ENCODE results near the gene FAM120A. TPM values are rescaled to one million over a fixed set of nuclear protein-coding genes. Genes with fewer than 3 reads are reported as not detected.

The FAM120A gene
- total RNA-seq, 1 experiment from 2014 or later: 98.2 TPM

DNA sequence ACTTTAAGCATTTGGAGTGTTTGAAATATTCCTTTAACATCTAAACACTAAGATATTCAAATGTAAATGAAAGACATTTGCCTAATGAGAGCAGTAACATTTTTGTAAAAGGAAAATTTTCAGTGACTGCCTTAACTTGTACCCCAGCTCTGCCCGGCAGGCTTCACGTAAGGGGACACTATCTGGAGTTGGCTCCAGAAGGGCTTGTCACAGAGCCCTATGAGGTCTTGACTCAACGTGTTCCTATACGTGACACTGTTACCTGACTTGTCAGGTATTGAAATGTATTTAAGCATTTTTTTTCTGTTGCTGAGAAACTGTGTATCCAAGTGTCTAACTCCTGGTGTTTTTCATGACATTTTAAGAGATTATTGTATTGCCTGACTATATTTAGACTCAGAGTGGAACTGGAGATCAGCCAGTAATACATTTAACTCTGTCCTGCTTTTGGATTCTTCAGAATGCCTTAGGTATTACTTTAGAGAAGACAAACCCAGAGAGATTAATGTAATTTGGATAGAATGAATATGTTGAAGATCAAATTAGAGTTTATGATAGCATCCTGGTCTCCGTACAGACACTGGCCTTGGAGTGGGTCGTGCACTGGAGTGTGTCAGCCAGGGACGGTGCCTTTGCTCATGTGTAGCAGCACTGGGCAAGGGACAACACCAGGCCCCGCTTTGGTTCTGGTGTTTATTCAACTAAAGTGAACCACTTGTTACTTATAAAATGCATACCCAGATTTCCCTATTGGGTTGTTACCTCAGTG lies 90.3 kb downstream of the FAM120A start:
- Mint-ChIP-seq H3K27ac (ENCODE audit: unreplicated experiment) (no peak overlapping the region), H3K4me1 (ENCODE audit: low read depth, unreplicated experiment) (no peaks in the 10 kb centered on the region), H3K4me3 (ENCODE audit: low read depth, unreplicated experiment) (no peak overlapping the region), H3K36me3 (ENCODE audit: insufficient read depth, unreplicated experiment) (peaks cover 5% of the 10 kb centered on the region), H3K27me3 (ENCODE audit: unreplicated experiment) (no peaks in the 10 kb centered on the region), H3K9me3 (ENCODE audit: low read depth, unreplicated experiment) (no peaks in the 10 kb centered on the region)
- CTCF ChIA-PET: no interaction called here
- no TSS peak for BruUV-seq (replicated peaks)
- DNase-seq: no peak
- TF ChIP-seq, protein P1, sequence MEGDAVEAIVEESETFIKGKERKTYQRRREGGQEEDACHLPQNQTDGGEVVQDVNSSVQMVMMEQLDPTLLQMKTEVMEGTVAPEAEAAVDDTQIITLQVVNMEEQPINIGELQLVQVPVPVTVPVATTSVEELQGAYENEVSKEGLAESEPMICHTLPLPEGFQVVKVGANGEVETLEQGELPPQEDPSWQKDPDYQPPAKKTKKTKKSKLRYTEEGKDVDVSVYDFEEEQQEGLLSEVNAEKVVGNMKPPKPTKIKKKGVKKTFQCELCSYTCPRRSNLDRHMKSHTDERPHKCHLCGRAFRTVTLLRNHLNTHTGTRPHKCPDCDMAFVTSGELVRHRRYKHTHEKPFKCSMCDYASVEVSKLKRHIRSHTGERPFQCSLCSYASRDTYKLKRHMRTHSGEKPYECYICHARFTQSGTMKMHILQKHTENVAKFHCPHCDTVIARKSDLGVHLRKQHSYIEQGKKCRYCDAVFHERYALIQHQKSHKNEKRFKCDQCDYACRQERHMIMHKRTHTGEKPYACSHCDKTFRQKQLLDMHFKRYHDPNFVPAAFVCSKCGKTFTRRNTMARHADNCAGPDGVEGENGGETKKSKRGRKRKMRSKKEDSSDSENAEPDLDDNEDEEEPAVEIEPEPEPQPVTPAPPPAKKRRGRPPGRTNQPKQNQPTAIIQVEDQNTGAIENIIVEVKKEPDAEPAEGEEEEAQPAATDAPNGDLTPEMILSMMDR (IDR thresholded peaks at IDR 0.05; ENCODE audit: unreplicated experiment): no peak
- intact Hi-C loops (cut with micrococcal nuclease; ENCODE audit: unreplicated experiment): no loop called here

DNA sequence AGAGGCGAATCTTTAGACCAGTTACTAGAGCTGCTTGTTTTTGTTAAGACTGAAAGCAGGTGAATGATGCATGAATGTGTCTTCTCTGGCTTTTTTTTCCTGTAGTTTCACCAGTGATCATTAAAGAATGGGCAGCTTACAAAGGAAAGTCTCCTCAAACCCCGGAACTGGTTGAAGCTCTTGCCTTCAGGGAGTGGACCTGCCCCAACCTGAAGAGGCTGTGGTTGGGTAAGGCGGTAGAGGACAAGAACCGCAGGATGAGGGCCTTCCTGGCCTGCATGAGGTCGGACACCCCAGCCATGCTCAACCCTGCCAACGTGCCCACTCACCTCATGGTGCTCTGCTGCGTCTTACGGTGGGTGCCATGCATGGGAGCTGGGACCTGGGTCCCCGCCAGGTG lies 91.6 kb downstream of the FAM120A start:
- CTCF ChIA-PET: no interaction called here
- TF ChIP-seq, protein P1 (IDR thresholded peaks at IDR 0.05; ENCODE audit: unreplicated experiment): no peak
- peaks cover 5% of the 10 kb centered on the region for H3K36me3 Mint-ChIP-seq (ENCODE audit: insufficient read depth, unreplicated experiment)
- H3K4me3 Mint-ChIP-seq (ENCODE audit: low read depth, unreplicated experiment): no peak overlapping the region
- intact Hi-C loops (cut with micrococcal nuclease; ENCODE audit: unreplicated experiment): no loop called here
- H3K27me3 Mint-ChIP-seq (ENCODE audit: unreplicated experiment): no peaks in the 10 kb centered on the region
- no peaks in the 10 kb centered on the region for H3K9me3 Mint-ChIP-seq (ENCODE audit: low read depth, unreplicated experiment)
- H3K4me1 Mint-ChIP-seq (ENCODE audit: low read depth, unreplicated experiment): no peaks in the 10 kb centered on the region
- no peak overlapping the region for H3K27ac Mint-ChIP-seq (ENCODE audit: unreplicated experiment)
- no TSS peak for BruUV-seq (replicated peaks)
- DNase-seq: no peak

DNA sequence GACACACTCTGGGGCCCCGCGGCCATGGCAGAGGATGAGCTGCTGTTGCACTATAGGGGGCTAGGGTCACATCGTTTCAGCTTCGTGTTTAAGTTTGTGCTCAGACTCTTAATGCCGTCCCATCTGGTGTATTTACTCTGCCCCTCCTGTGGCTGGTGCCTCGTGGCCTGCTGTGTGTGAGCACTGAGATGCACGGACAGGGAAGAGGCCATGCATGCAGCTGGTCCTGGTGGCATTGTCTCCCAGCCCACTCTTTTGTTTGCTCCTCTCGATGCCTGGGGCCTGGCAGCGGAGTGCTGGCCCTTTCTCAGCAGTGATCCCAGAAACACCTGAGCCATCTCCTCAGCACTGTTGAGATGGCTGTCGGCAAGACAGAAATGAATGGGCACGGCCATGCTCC lies 94.9 kb downstream of the FAM120A start:
- CTCF ChIA-PET: no interaction called here
- no peak overlapping the region for H3K4me3 Mint-ChIP-seq (ENCODE audit: low read depth, unreplicated experiment)
- H3K27ac Mint-ChIP-seq (ENCODE audit: unreplicated experiment): no peak overlapping the region
- no peaks in the 10 kb centered on the region for H3K27me3 Mint-ChIP-seq (ENCODE audit: unreplicated experiment)
- no peaks in the 10 kb centered on the region for H3K9me3 Mint-ChIP-seq (ENCODE audit: low read depth, unreplicated experiment)
- no peaks in the 10 kb centered on the region for H3K36me3 Mint-ChIP-seq (ENCODE audit: insufficient read depth, unreplicated experiment)
- no peaks in the 10 kb centered on the region for H3K4me1 Mint-ChIP-seq (ENCODE audit: low read depth, unreplicated experiment)
- DNase-seq: no peak
- no TSS peak for BruUV-seq (replicated peaks)
- intact Hi-C loops (cut with micrococcal nuclease; ENCODE audit: unreplicated experiment): no loop called here
- TF ChIP-seq, protein P1 (IDR thresholded peaks at IDR 0.05; ENCODE audit: unreplicated experiment): no peak

DNA sequence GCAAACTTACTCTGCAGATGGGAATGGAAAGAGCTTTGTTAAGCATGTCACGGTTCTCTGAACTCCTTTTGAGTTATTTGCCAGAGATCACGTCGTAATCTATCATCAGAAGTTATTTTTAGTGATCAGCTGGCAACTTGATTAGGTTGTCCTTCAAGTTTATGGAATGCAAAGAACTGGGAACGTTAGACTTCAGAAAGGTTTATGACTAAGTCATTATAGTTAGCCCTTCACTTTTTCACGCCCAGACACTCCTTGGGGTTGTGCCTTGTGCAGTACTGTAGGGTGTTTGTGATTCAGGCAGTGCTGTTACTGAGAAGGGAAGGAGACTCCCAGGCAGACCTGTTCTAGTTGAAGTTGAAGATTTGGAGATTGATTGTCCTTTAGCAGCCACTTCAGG lies 98.1 kb downstream of the FAM120A start:
- CTCF ChIA-PET: no interaction called here
- Mint-ChIP-seq H3K27ac (ENCODE audit: unreplicated experiment) (no peak overlapping the region), H3K4me1 (ENCODE audit: low read depth, unreplicated experiment) (no peaks in the 10 kb centered on the region), H3K27me3 (ENCODE audit: unreplicated experiment) (no peaks in the 10 kb centered on the region), H3K9me3 (ENCODE audit: low read depth, unreplicated experiment) (no peaks in the 10 kb centered on the region), H3K36me3 (ENCODE audit: insufficient read depth, unreplicated experiment) (peaks cover 10% of the 10 kb centered on the region), H3K4me3 (ENCODE audit: low read depth, unreplicated experiment) (no peak overlapping the region)
- no TSS peak for BruUV-seq (replicated peaks)
- no peak for DNase-seq
- intact Hi-C loops (cut with micrococcal nuclease; ENCODE audit: unreplicated experiment): no loop called here
- TF ChIP-seq, protein P1 (IDR thresholded peaks at IDR 0.05; ENCODE audit: unreplicated experiment): no peak
